Activated T-cell treated with anti-CD3 and anti-CD28 coated beads, Interleukin-2, amount 50 U/mL, for 48 hours (primary cell): ENCODE measurements around the gene ATP2A1.
"Not testable (repeated sequence)": the region's sequence is repeated elsewhere in the genome, so short reads cannot be mapped to it uniquely, and the experiment has no call there.

Experiments used
- DNase-seq, 2 experiments: peaks; one replicate each; pipeline ENCODE4 v3.0.0-alpha.2; 2020

Gene ATP2A1

GRCh38 chr16:28883221-28883996, 5.1 kb downstream of the ATP2A1 start:
- no peak for DNase-seq

- no peak for DNase-seq
Measured at GRCh38 chr16:28884045-28884444, 5.8 kb downstream of the ATP2A1 start.

GRCh38 chr16:28886945-28887344, 8.7 kb downstream of the ATP2A1 start:
- no peak for DNase-seq

- not testable (repeated sequence) for DNase-seq
Measured at GRCh38 chr16:28890355-28890754, 12.1 kb downstream of the ATP2A1 start.

- DNase-seq: no peak
Measured at GRCh38 chr16:28891964-28892890, 13.9 kb downstream of the ATP2A1 start.

GRCh38 chr16:28893291-28893690, 15.0 kb downstream of the ATP2A1 start:
- no peak for DNase-seq

GRCh38 chr16:28895609-28896008, 17.3 kb downstream of the ATP2A1 start:
- no peak for DNase-seq

GRCh38 chr16:28897826-28898225, 19.5 kb downstream of the ATP2A1 start:
- no peak for DNase-seq

GRCh38 chr16:28898266-28898665, 20.0 kb downstream of the ATP2A1 start:
- DNase-seq: no peak

- no peak for DNase-seq
Measured at GRCh38 chr16:28898942-28899341, 20.7 kb downstream of the ATP2A1 start.

- DNase-seq: no peak
Measured at GRCh38 chr16:28899882-28900590, 21.7 kb downstream of the ATP2A1 start.

GRCh38 chr16:28900601-28901000, 22.3 kb downstream of the ATP2A1 start:
- DNase-seq: no peak

GRCh38 chr16:28901862-28902261, 23.6 kb downstream of the ATP2A1 start:
- no peak for DNase-seq

- no peak for DNase-seq
Measured at GRCh38 chr16:28902909-28903308, 24.6 kb downstream of the ATP2A1 start.

- DNase-seq: no peak
Measured at GRCh38 chr16:28903344-28904042, 25.2 kb downstream of the ATP2A1 start.

GRCh38 chr16:28904363-28904762, 26.1 kb downstream of the ATP2A1 start:
- no peak for DNase-seq

- DNase-seq: no peak
Measured at GRCh38 chr16:28904828-28905227, 26.5 kb downstream of the ATP2A1 start.

- DNase-seq: no peak
Measured at GRCh38 chr16:28905229-28905754, 27.0 kb downstream of the ATP2A1 start.

- no peak for DNase-seq
Measured at GRCh38 chr16:28905800-28906372, 27.6 kb downstream of the ATP2A1 start.

- DNase-seq: no peak
Measured at GRCh38 chr16:28910086-28911031, 32.1 kb downstream of the ATP2A1 start.

- no peak for DNase-seq
Measured at GRCh38 chr16:28912558-28912957, 34.3 kb downstream of the ATP2A1 start.
